H1 (cell line): Measurements from ENCODE around the gene MYO16.

Experiments
- CTCF ChIP-seq, 3 experiments: IDR thresholded peaks; 1 replicate in 2 of 3; 2 replicates in 1 of 3; pipeline versions ENCODE4 v1.5.1 to v1.6.1; 2011; ENCODE audit warnings: low read length in 3 of 3, mild to moderate bottlenecking in 3 of 3, inconsistent platforms in 2 of 3, low read depth in 1 of 3, moderate library complexity in 1 of 3; ENCODE audit not compliant: insufficient read depth in 1 of 3; ENCODE audit errors: control extremely low read depth in 1 of 3
- EZH2 ChIP-seq: fragments of 200-600 bp; sonication (generic); IDR thresholded peaks from 2 replicates; pipeline ENCODE4 v1.7.1; 2012; ENCODE audit warnings: low read depth, mild to moderate bottlenecking, moderate library complexity, low read length, inconsistent platforms; ENCODE audit not compliant: severe bottlenecking
- GTF2F1 ChIP-seq: IDR thresholded peaks from 2 replicates; pipeline ENCODE4 v1.6.1; 2012; ENCODE audit warnings: low read depth, low read length, improper control_type of control experiment, borderline replicate concordance
- HDAC2 ChIP-seq, 2 experiments: fragments of 300-600 bp in 1 of 2; sonication (generic) in 1 of 2; IDR thresholded peaks; 2 replicates each; pipeline ENCODE4 v1.6.1; 2011 to 2012; ENCODE audit warnings: low read depth in 2 of 2, low read length in 2 of 2, mild to moderate bottlenecking in 2 of 2, moderate library complexity in 2 of 2, borderline replicate concordance in 1 of 2, inconsistent platforms in 1 of 2
- KDM5A ChIP-seq: fragments of 200-600 bp; IDR thresholded peaks from 2 replicates; pipeline ENCODE4 v1.7.1; 2012; ENCODE audit warnings: mild to moderate bottlenecking, low read length, inconsistent platforms, mixed read lengths
- MAX ChIP-seq: IDR thresholded peaks from 2 replicates; pipeline ENCODE4 v1.6.1; 2012; ENCODE audit warnings: inconsistent platforms
- PHF8 ChIP-seq: fragments of 200-600 bp; sonication (generic); conservative IDR thresholded peaks from 2 replicates; pipeline ENCODE4 v1.7.1; 2012; ENCODE audit warnings: low read depth, mild to moderate bottlenecking, inconsistent platforms, low read length, moderate library complexity
- POLR2AphosphoS5 ChIP-seq: IDR thresholded peaks from 2 replicates; pipeline ENCODE4 v1.6.1; 2011; ENCODE audit warnings: low read depth, low read length
- RAD21 ChIP-seq, 2 experiments: IDR thresholded peaks in 1 of 2; conservative IDR thresholded peaks in 1 of 2; 2 replicates each; pipeline ENCODE4 v1.6.1; 2011; ENCODE audit warnings: low read depth in 2 of 2, low read length in 2 of 2, improper control_type of control experiment in 1 of 2, inconsistent platforms in 1 of 2, mild to moderate bottlenecking in 1 of 2, moderate library complexity in 1 of 2
- SP1 ChIP-seq: IDR thresholded peaks from 2 replicates; pipeline ENCODE4 v1.6.1; 2011; ENCODE audit warnings: low read depth, low read length
- TBP ChIP-seq: IDR thresholded peaks from 2 replicates; pipeline ENCODE4 v1.6.1; 2011; ENCODE audit warnings: low read depth, low read length, improper control_type of control experiment
- TCF12 ChIP-seq: IDR thresholded peaks from 2 replicates; pipeline ENCODE4 v1.6.1; 2011; ENCODE audit warnings: low read depth, mild to moderate bottlenecking, low read length
- YY1 ChIP-seq: IDR thresholded peaks from 2 replicates; pipeline ENCODE4 v1.6.1; 2011; ENCODE audit warnings: low read depth, mild to moderate bottlenecking, low read length

GRCh38 chr13:108933061-108933460 lies 303.6 kb downstream of the MYO16 start:
- TF ChIP-seq CTCF (IDR thresholded peaks at IDR 0.05; ENCODE audit: control extremely low read depth in 1 of 3, insufficient read depth in 1 of 3, low read depth in 1 of 3, low read length in 3 of 3) (no peak), KDM5A (no peak), EZH2 (no peak), SP1 (no peak), MAX (no peak), HDAC2 (IDR thresholded peaks at IDR 0.05; ENCODE audit: borderline replicate concordance in 1 of 2, low read depth in 2 of 2, low read length in 2 of 2) (no peak), GTF2F1 (no peak), RAD21 (IDR thresholded peaks at IDR 0.05 in 1 of 2, conservative IDR thresholded peaks at IDR 0.05 in 1 of 2; ENCODE audit: low read depth in 2 of 2, low read length in 2 of 2) (no peak), PHF8 (no peak), POLR2AphosphoS5 (no peak), YY1 (no peak), TCF12 (no peak), TBP (no peak)
